ENCODE measurements around the gene ASAP3. TPM values are rescaled to one million over a fixed set of nuclear protein-coding genes. Genes with fewer than 3 reads are reported as not detected.

ASAP3 gene
- total and polyA plus RNA-seq, 2 of the 4 experiments (the other 2 are of a cell fraction): 18.6 to 18.8 TPM

GRCh38 chr1:23401313-23401712, 82.7 kb downstream of the ASAP3 start:
- ChIA-PET POLR2A (ENCODE audit: unreplicated experiment) (no interaction called here), CTCF (no interaction called here)
- 0 out of 4 replicates have a peak, but pooled peaks cover 0 to 4% of the 10 kb centered on the region in 2 experiments for H3K79me1 ChIP-seq (ENCODE audit: low read depth in 1 of 2, low read length in 2 of 2)
- no peak overlapping the region for H3K4me3 ChIP-seq (ENCODE audit: insufficient read depth, low read depth, low read length)
- WGBS, 2 experiments (ENCODE audit: extremely low coverage in 2 of 2, insufficient read length in 1 of 2): no CpG with 5 or more reads among the region's 6 CpGs
- H3K4me1 ChIP-seq (ENCODE audit: control insufficient read depth, insufficient read depth, low read length): peaks cover 21% of the 10 kb centered on the region
- H3K4me2 ChIP-seq (ENCODE audit: low read depth, low read length): no peak overlapping the region
- H2BK15ac ChIP-seq (ENCODE audit: low read depth, low read length): no peak overlapping the region
- no peak overlapping the region for H3K27ac ChIP-seq (ENCODE audit: insufficient read depth, low read length)
- peak overlapping the region; percentile 57; the same call in 1 of the 2 replicates for H3K4ac ChIP-seq (ENCODE audit: low read depth, low read length)
- no peak overlapping the region; a peak in 1 of 4 replicates for H4K8ac ChIP-seq (ENCODE audit: low read depth in 2 of 2, low read length in 2 of 2)
- no peak overlapping the region for H2AFZ ChIP-seq (replicated peaks; ENCODE audit: low read length, poor library complexity)
- no TSS peak for BruUV-seq (replicated peaks)
- H3K9ac ChIP-seq (ENCODE audit: low read depth, low read length): no peak overlapping the region
- no peak overlapping the region for H2BK5ac ChIP-seq (ENCODE audit: low read depth, low read length, poor library complexity, severe bottlenecking)
- TF ChIP-seq CHD1 (IDR thresholded peaks at IDR 0.05; ENCODE audit: low read depth, low read length) (no peak), CTCF (conservative IDR thresholded peaks at IDR 0.05; ENCODE audit: low read depth, low read length) (no peak), ELK1 (IDR thresholded peaks at IDR 0.05; ENCODE audit: borderline replicate concordance, low read depth, low read length) (no peak), POLR2A (IDR thresholded peaks at IDR 0.05; ENCODE audit: low read depth, low read length) (no peak), RCOR1 (IDR thresholded peaks at IDR 0.05; ENCODE audit: insufficient replicate concordance, low read length) (no peak), RFX5 (IDR thresholded peaks at IDR 0.05; ENCODE audit: low read depth, low read length) (no peak), FOS (IDR thresholded peaks at IDR 0.05; ENCODE audit: low read depth, low read length) (no peak), SMC3 (IDR thresholded peaks at IDR 0.05; ENCODE audit: low read depth, low read length) (no peak), BHLHE40 (IDR thresholded peaks at IDR 0.05; ENCODE audit: low read depth, low read length) (no peak)
- no peaks in the 10 kb centered on the region for H3K27me3 ChIP-seq (ENCODE audit: control insufficient read depth, insufficient read depth, low read length)
- no peak for DNase-seq
- ATAC-seq (ENCODE audit: low read depth): no peak
- no peak overlapping the region for H4K5ac ChIP-seq (ENCODE audit: low read depth, low read length)
- no peak overlapping the region for H3K56ac ChIP-seq (ENCODE audit: extremely low read depth, insufficient read depth, low read length)
- peaks cover 3% of the 10 kb centered on the region; the same call in 1 of the 2 replicates for H4K20me1 ChIP-seq (ENCODE audit: insufficient read depth, low read length)
- no peak overlapping the region for H4K91ac ChIP-seq (ENCODE audit: insufficient read depth, low read depth, low read length)
- H3K9me1 ChIP-seq (ENCODE audit: insufficient read depth, low read length): peaks cover 16% of the 10 kb centered on the region
- no peaks in the 10 kb centered on the region for H3K9me3 ChIP-seq (ENCODE audit: control insufficient read depth, insufficient read depth, low read length)
- H2BK20ac ChIP-seq (ENCODE audit: low read depth, low read length): no peak overlapping the region; the same call in 1 of the 2 replicates
- in situ Hi-C loops (cut with MboI; ENCODE audit: low sequenced_read_pairs): no loop called here
- no peak overlapping the region for H3K23ac ChIP-seq (ENCODE audit: low read depth, low read length)
- no peak overlapping the region for H3K14ac ChIP-seq (replicated peaks; ENCODE audit: low read depth, low read length)
- dilution Hi-C loops (cut with HindIII; ENCODE audit: low sequenced_read_pairs, unreplicated experiment): no loop called here
- H2BK120ac ChIP-seq (ENCODE audit: low read depth, low read length): 0 out of 2 replicates have a peak overlapping the region, but pooled peaks have one; percentile 1
- no peak overlapping the region for H3K18ac ChIP-seq (ENCODE audit: low read depth, low read length)
- intact Hi-C loops (cut with micrococcal nuclease): loop anchor here (5.0 kb wide), 2 partner anchors 119 to 424 kb away; no protein-coding TSS in a partner anchor
- no peaks in the 10 kb centered on the region for H3K36me3 ChIP-seq (ENCODE audit: control insufficient read depth, insufficient read depth, low read length)
- no peak overlapping the region for H2AK9ac ChIP-seq (replicated peaks; ENCODE audit: low read depth, low read length, poor library complexity)
- peak overlapping the region; percentile 24 for H2AK5ac ChIP-seq (ENCODE audit: low read depth, low read length)
